Smooth muscle cell (in vitro differentiated cells): ENCODE measurements around the gene TP73. TPM values are rescaled to one million over a fixed set of nuclear protein-coding genes. Genes with fewer than 3 reads are reported as not detected.

ENCODE experiments used
- DNase-seq: peaks from one replicate; lab custom pipeline; 2025; ENCODE audit not compliant: unreplicated experiment; lab: John Stamatoyannopoulos, UW
- H2AFZ ChIP-seq: fragments of 200-600 bp; sonication (generic); 2 replicates; pipeline ENCODE4 v1.6.0; 2016; ENCODE audit warnings: antibody characterized with exemption, low read depth, mild to moderate bottlenecking
- H3F3A ChIP-seq: fragments of 200-600 bp; sonication (generic); 2 replicates; pipeline ENCODE4 v1.6.0; 2017; ENCODE audit warnings: antibody characterized with exemption, low read depth
- H3K27ac ChIP-seq: fragments of 200-600 bp; sonication (generic); 2 replicates; pipeline ENCODE4 v1.5.1; 2016; ENCODE audit warnings: low read depth, mild to moderate bottlenecking
- H3K27me3 ChIP-seq: fragments of 200-600 bp; sonication (generic); 2 replicates; pipeline ENCODE4 v1.6.1; 2016; ENCODE audit warnings: low read depth, mild to moderate bottlenecking
- H3K36me3 ChIP-seq: fragments of 200-600 bp; sonication (generic); 2 replicates; pipeline ENCODE4 v1.5.1; 2016; ENCODE audit warnings: low read depth
- H3K4me1 ChIP-seq: fragments of 200-600 bp; sonication (generic); 2 replicates; pipeline ENCODE4 v1.5.1; 2016; ENCODE audit warnings: low read depth
- H3K4me2 ChIP-seq: fragments of 200-600 bp; sonication (generic); 2 replicates; pipeline ENCODE4 v1.6.0; 2016; ENCODE audit warnings: mild to moderate bottlenecking
- H3K4me3 ChIP-seq: fragments of 200-600 bp; sonication (generic); 2 replicates; pipeline ENCODE4 v1.5.1; 2016; ENCODE audit warnings: mild to moderate bottlenecking
- H3K79me2 ChIP-seq: fragments of 200-600 bp; sonication (generic); 2 replicates; pipeline ENCODE4 v1.6.0; 2016; ENCODE audit warnings: low read depth, mild to moderate bottlenecking
- H3K9ac ChIP-seq: fragments of 200-600 bp; sonication (generic); 2 replicates; pipeline ENCODE4 v1.6.0; 2016; ENCODE audit warnings: low read depth
- H3K9me3 ChIP-seq: fragments of 200-600 bp; sonication (generic); replicated peaks from 2 replicates; pipeline ENCODE4 v1.5.1; 2016; ENCODE audit warnings: low read depth
- H4K20me1 ChIP-seq: fragments of 200-600 bp; sonication (generic); 2 replicates; pipeline ENCODE4 v1.6.0; 2016; ENCODE audit warnings: low read depth
- WGBS: methylation state at CpG from one replicate; pipeline ENCODE4 v1.1.7; 2016; ENCODE audit warnings: low lambda C conversion rate; 5-methylcytosine and 5-hydroxymethylcytosine counted together
- polyA plus RNA-seq: library from polyadenylated mRNA; unstranded; fragments of >200 nt; fragmentation: Nextera tagmentation; extraction: Ambion mirVana; gene quantifications from 2 replicates; pipeline ENCODE4 v1.2.1, GENCODE V29; 2016
- total RNA-seq: library from RNA; depleted of rRNA; stranded (reverse); fragments of >200 nt; gene quantifications from 2 replicates; pipeline ENCODE4 v1.2.3, GENCODE V29; 2014
- TF ChIP-seq, protein P1 (sequence below): fragments of 200-600 bp; sonication (generic); IDR thresholded peaks from 2 replicates; pipeline ENCODE4 v1.5.1; 2017; ENCODE audit warnings: borderline replicate concordance, mild to moderate bottlenecking, antibody characterized with exemption; ENCODE audit not compliant: insufficient read depth, poor library complexity, severe bottlenecking

Gene TP73
- total and polyA plus RNA-seq, 2 experiments from 2014 or later, result 0.22 TPM; not detected in 1

DNA sequence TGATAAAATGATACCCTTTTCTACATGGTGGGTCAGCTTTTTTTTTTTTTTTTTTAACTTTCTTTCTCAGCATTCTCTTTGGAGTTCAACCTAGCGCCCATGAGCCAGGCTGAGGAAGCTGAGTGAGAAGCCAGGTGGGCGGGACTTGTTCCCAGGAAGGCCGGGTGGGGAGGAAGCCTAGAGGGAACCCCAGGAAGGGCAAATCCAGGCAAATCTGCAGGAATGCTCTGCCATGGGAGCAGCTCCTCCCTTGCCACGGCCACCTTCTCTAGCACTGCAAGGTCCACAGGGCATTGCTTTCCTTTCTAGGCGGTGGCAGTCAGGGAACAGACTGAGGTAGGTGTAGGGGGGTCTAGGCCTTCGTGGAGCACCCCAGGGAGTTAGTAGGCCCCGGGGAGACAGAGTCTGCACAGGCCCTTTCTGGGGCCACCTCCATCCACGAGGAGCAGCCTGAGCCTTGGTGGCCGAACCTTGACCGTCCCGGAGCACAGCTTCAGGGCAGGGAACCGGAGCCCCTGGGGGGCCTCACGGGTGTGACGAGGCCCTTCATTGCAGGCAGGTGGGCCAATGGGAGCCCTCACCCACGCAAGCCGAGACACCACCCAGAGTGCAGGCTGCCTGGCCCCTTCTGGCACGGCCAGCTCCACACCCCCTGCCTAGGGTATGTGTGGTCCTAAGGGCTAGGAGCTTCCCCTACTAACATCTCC is 81.7 kb downstream of the TP73 start:
- TF ChIP-seq, protein P1, sequence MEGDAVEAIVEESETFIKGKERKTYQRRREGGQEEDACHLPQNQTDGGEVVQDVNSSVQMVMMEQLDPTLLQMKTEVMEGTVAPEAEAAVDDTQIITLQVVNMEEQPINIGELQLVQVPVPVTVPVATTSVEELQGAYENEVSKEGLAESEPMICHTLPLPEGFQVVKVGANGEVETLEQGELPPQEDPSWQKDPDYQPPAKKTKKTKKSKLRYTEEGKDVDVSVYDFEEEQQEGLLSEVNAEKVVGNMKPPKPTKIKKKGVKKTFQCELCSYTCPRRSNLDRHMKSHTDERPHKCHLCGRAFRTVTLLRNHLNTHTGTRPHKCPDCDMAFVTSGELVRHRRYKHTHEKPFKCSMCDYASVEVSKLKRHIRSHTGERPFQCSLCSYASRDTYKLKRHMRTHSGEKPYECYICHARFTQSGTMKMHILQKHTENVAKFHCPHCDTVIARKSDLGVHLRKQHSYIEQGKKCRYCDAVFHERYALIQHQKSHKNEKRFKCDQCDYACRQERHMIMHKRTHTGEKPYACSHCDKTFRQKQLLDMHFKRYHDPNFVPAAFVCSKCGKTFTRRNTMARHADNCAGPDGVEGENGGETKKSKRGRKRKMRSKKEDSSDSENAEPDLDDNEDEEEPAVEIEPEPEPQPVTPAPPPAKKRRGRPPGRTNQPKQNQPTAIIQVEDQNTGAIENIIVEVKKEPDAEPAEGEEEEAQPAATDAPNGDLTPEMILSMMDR, result no peak
- no peaks in the 10 kb centered on the region for H3K27me3 ChIP-seq
- H3K4me2 ChIP-seq, result no peak overlapping the region
- WGBS, result 95% methylated on average over 17 of the region's 17 CpGs
- H3K9ac ChIP-seq, result no peak overlapping the region
- no peak for DNase-seq
- H3K9me3 ChIP-seq, result no peaks in the 10 kb centered on the region
- no peak overlapping the region for H2AFZ ChIP-seq
- H3K4me1 ChIP-seq, result no peaks in the 10 kb centered on the region
- H3K79me2 ChIP-seq, result no peaks in the 10 kb centered on the region
- H3K27ac ChIP-seq, result no peak overlapping the region
- H4K20me1 ChIP-seq, result no peaks in the 10 kb centered on the region
- H3K36me3 ChIP-seq, result no peaks in the 10 kb centered on the region
- H3K4me3 ChIP-seq, result no peak overlapping the region
- no peaks in the 10 kb centered on the region for H3F3A ChIP-seq

DNA sequence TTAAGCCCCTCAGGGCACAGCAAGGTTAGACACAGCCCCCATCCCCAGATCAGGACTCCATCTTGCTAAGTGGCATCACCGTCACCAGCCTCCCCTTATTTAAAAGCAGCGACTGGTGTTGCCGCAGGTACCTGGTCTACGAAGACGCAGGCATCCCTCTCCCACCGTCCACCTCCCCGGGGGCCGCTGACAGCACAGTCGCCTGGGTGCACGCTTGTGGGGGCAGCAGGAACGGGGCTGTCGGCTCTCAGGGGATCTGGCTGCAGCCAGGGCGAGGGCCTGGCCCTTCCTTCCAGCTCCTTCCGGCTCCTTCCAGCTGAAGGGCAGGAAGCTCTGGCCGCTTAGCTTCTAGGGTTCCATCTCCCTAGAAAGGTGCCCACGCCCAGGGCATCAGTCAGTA is 82.3 kb downstream of the TP73 start:
- no peaks in the 10 kb centered on the region for H3K79me2 ChIP-seq
- TF ChIP-seq, protein P1, result no peak
- DNase-seq, result no peak
- no peaks in the 10 kb centered on the region for H3K36me3 ChIP-seq
- no peaks in the 10 kb centered on the region for H3K9me3 ChIP-seq
- no peaks in the 10 kb centered on the region for H4K20me1 ChIP-seq
- no peak overlapping the region for H3K27ac ChIP-seq
- H3K4me1 ChIP-seq, result no peaks in the 10 kb centered on the region
- H3K4me3 ChIP-seq, result no peak overlapping the region
- H3K27me3 ChIP-seq, result no peaks in the 10 kb centered on the region
- no peaks in the 10 kb centered on the region for H3F3A ChIP-seq
- WGBS, result 97% methylated on average over 15 of the region's 16 CpGs
- no peak overlapping the region for H2AFZ ChIP-seq
- no peak overlapping the region for H3K9ac ChIP-seq
- H3K4me2 ChIP-seq, result no peak overlapping the region

DNA sequence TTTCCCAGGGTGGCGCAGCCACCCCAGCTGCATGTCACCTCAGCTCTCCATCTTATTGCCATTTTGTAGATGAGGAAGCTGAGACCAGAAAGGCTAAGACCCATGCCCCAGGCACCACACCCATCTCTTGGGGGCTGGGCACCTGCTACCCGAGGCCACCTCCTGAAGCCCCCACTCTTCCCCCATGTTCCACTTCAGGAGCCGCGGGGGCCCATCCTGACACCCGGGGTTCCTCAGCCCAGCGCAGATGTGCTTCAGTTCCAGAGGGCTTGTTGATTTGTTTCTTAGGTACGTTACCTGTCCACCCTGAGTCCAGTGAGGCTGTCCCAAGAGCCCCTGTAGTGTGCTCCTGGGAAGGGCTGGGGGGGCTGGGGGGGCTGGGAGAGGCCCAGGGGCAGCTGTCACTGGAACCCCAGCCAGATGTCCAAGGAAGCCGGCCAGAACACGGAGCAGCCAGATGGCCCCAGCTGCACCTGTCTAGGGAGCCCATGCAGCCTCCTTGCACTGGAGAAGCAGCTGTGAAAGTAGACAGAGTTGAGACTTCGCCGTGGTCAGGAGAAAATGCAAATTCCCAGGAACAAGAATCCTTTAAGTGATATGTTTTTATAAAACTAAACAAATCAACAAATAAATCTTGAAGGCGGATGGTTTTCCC is 82.8 kb downstream of the TP73 start:
- Histone ChIP-seq H3K79me2 (no peaks in the 10 kb centered on the region), H3K36me3 (no peaks in the 10 kb centered on the region), H3K27me3 (no peaks in the 10 kb centered on the region), H2AFZ (no peak overlapping the region), H3F3A (no peaks in the 10 kb centered on the region), H3K9ac (no peak overlapping the region), H4K20me1 (no peaks in the 10 kb centered on the region), H3K4me1 (no peaks in the 10 kb centered on the region), H3K9me3 (no peaks in the 10 kb centered on the region), H3K4me3 (no peak overlapping the region), H3K4me2 (no peak overlapping the region), H3K27ac (no peak overlapping the region)
- TF ChIP-seq, protein P1, result no peak
- 97% methylated on average over 12 of the region's 12 CpGs for WGBS
- no peak for DNase-seq
